SK-N-SH treated with all-trans-retinoic acid at 6 μM for 48 hours (cell line): Measurements from ENCODE around the gene IYD.

Source experiments
- ATAC-seq: fragments of 200-7000 bp; cut with Tn5 transposase; 3 replicates; pipeline ENCODE4 v1.9.1; 2020; ENCODE audit warnings: mild to moderate bottlenecking, moderate library complexity
- ARNTL ChIP-seq: fragments of 450-650 bp; formaldehyde crosslinking; IDR thresholded peaks from 2 replicates; pipeline ENCODE4 v1.5.0; 2020; ENCODE audit warnings: low read depth, mild to moderate bottlenecking, moderate library complexity, borderline replicate concordance
- BACH2 ChIP-seq: fragments of 250-450 bp; sonication (Bioruptor Pico); IDR thresholded peaks from 2 replicates; pipeline ENCODE4 v1.9.0; 2021; ENCODE audit warnings: mild to moderate bottlenecking, borderline replicate concordance
- CREB5 ChIP-seq: fragments of 250-450 bp; sonication (Bioruptor Pico); IDR thresholded peaks from 2 replicates; pipeline ENCODE4 v1.5.1; 2020; ENCODE audit warnings: low read depth, mild to moderate bottlenecking, moderate library complexity
- CSDC2 ChIP-seq: fragments of 250-450 bp; sonication (Bioruptor Pico); IDR thresholded peaks from 2 replicates; pipeline ENCODE4 v1.5.0; 2020; ENCODE audit warnings: mild to moderate bottlenecking, moderate library complexity
- ESRRG ChIP-seq: fragments of 250-450 bp; sonication (Bioruptor Pico); IDR thresholded peaks from 2 replicates; pipeline ENCODE4 v1.6.1; 2021; ENCODE audit warnings: mild to moderate bottlenecking
- GLIS3 ChIP-seq: fragments of 250-450 bp; sonication (Bioruptor Pico); IDR thresholded peaks from 2 replicates; pipeline ENCODE4 v1.5.0; 2020; ENCODE audit warnings: mild to moderate bottlenecking, moderate library complexity
- ISL1 ChIP-seq: fragments of 250-450 bp; sonication (Bioruptor Pico); IDR thresholded peaks from 2 replicates; pipeline ENCODE4 v2.1.2; 2022; ENCODE audit warnings: mild to moderate bottlenecking, moderate library complexity
- OSR1 ChIP-seq: fragments of 250-450 bp; sonication (Bioruptor Pico); IDR thresholded peaks from 2 replicates; pipeline ENCODE4 v1.8.0; 2022; ENCODE audit warnings: moderate library complexity, mild to moderate bottlenecking, inconsistent platforms
- PATZ1 ChIP-seq: fragments of 250-450 bp; sonication (Bioruptor Pico); IDR thresholded peaks from 2 replicates; pipeline ENCODE4 v1.8.0; 2020; ENCODE audit warnings: mild to moderate bottlenecking, moderate library complexity, borderline replicate concordance
- PPARA ChIP-seq: fragments of 250-450 bp; sonication (Bioruptor Pico); IDR thresholded peaks from 2 replicates; pipeline ENCODE4 v1.5.0; 2020; ENCODE audit warnings: mild to moderate bottlenecking, borderline replicate concordance
- RARB ChIP-seq: fragments of 250-450 bp; sonication (Bioruptor Pico); IDR thresholded peaks from 2 replicates; pipeline ENCODE4 v1.8.0; 2021; ENCODE audit warnings: mild to moderate bottlenecking, moderate library complexity
- SNAI2 ChIP-seq: fragments of 250-450 bp; sonication (Bioruptor Pico); IDR thresholded peaks from 2 replicates; pipeline ENCODE4 v1.5.0; 2020; ENCODE audit warnings: mild to moderate bottlenecking, moderate library complexity
- TCF4 ChIP-seq: fragments of 250-450 bp; sonication (Bioruptor Pico); IDR thresholded peaks from 2 replicates; pipeline ENCODE4 v1.8.0; 2021; ENCODE audit warnings: mild to moderate bottlenecking, moderate library complexity, borderline replicate concordance
- TOX ChIP-seq: fragments of 250-450 bp; sonication (Bioruptor Pico); IDR thresholded peaks from 2 replicates; pipeline ENCODE4 v1.8.0; 2021; ENCODE audit warnings: mild to moderate bottlenecking, moderate library complexity, borderline replicate concordance
- ZNF565 ChIP-seq: fragments of 450-650 bp; formaldehyde crosslinking; conservative IDR thresholded peaks from 2 replicates; pipeline ENCODE4 v1.5.0; 2020; ENCODE audit warnings: low read depth, mild to moderate bottlenecking, moderate library complexity
- ZNF70 ChIP-seq: fragments of 450-650 bp; formaldehyde crosslinking; IDR thresholded peaks from 2 replicates; pipeline ENCODE4 v1.5.0; 2020; ENCODE audit warnings: mild to moderate bottlenecking, moderate library complexity
- ZNF8 ChIP-seq: fragments of 450-650 bp; formaldehyde crosslinking; IDR thresholded peaks from 2 replicates; pipeline ENCODE4 v1.5.0; 2020; ENCODE audit warnings: mild to moderate bottlenecking, moderate library complexity
- TF ChIP-seq, protein P1 (sequence below): fragments of 250-450 bp; sonication (Bioruptor Pico); IDR thresholded peaks from 2 replicates; pipeline ENCODE4 v1.5.0; 2020; ENCODE audit warnings: mild to moderate bottlenecking, moderate library complexity
- TF ChIP-seq, protein P2 (sequence below): fragments of 250-450 bp; sonication (Bioruptor Pico); IDR thresholded peaks from 2 replicates; pipeline ENCODE4 v1.8.0; 2021; ENCODE audit warnings: low read depth, mild to moderate bottlenecking, moderate library complexity, borderline replicate concordance
- TF ChIP-seq, protein P3 (sequence below): fragments of 250-450 bp; sonication (Bioruptor Pico); IDR thresholded peaks from 2 replicates; pipeline ENCODE4 v1.5.1; 2021; ENCODE audit warnings: mild to moderate bottlenecking, moderate library complexity

The IYD gene

GRCh38 chr6:150413198-150413597, 44.4 kb downstream of the IYD start:
- ATAC-seq: no peak
- TF ChIP-seq, protein P1, sequence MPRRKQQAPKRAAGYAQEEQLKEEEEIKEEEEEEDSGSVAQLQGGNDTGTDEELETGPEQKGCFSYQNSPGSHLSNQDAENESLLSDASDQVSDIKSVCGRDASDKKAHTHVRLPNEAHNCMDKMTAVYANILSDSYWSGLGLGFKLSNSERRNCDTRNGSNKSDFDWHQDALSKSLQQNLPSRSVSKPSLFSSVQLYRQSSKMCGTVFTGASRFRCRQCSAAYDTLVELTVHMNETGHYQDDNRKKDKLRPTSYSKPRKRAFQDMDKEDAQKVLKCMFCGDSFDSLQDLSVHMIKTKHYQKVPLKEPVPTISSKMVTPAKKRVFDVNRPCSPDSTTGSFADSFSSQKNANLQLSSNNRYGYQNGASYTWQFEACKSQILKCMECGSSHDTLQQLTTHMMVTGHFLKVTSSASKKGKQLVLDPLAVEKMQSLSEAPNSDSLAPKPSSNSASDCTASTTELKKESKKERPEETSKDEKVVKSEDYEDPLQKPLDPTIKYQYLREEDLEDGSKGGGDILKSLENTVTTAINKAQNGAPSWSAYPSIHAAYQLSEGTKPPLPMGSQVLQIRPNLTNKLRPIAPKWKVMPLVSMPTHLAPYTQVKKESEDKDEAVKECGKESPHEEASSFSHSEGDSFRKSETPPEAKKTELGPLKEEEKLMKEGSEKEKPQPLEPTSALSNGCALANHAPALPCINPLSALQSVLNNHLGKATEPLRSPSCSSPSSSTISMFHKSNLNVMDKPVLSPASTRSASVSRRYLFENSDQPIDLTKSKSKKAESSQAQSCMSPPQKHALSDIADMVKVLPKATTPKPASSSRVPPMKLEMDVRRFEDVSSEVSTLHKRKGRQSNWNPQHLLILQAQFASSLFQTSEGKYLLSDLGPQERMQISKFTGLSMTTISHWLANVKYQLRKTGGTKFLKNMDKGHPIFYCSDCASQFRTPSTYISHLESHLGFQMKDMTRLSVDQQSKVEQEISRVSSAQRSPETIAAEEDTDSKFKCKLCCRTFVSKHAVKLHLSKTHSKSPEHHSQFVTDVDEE (CRISPR knock-in tag): no peak
- TF ChIP-seq ZNF565 (CRISPR knock-in tag): no peak
- TF ChIP-seq ISL1 (CRISPR knock-in tag): no peak

DNA sequence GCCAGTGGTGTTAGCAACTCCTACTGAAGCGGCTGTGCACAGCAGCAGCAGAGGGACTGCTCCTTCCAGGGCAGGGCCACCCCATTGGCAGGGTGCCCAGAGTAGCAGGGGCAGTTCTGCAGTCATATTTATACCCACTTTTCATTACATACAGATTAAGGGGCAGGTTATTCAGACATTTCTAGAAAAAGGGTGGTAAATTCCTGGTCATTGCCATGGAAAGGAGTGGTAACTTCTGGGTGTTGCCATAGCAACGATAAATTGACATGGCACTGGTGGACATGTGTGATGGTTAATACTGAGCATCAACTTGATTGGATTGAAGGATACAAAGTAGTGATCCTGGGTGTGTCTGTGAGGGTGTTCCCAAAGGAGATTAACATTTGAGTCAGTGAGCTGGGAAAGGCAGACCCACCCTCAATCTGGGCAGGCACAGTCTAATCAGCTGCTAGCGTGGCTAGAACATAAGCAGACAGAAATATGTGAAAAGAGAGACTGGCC, 45.0 kb downstream of the IYD start:
- TF ChIP-seq ESRRG (CRISPR knock-in tag) (no peak), PPARA (CRISPR knock-in tag) (no peak), GLIS3 (CRISPR knock-in tag) (no peak), ZNF70 (CRISPR knock-in tag) (no peak), TOX (no peak), SNAI2 (CRISPR knock-in tag) (no peak), ZNF565 (CRISPR knock-in tag) (no peak), PATZ1 (CRISPR knock-in tag) (no peak), TCF4 (CRISPR knock-in tag) (no peak), ZNF8 (CRISPR knock-in tag) (no peak), CREB5 (CRISPR knock-in tag) (no peak), ISL1 (CRISPR knock-in tag) (no peak), RARB (CRISPR knock-in tag) (no peak), OSR1 (CRISPR knock-in tag) (no peak), BACH2 (CRISPR knock-in tag) (no peak)
- TF ChIP-seq, protein P2, sequence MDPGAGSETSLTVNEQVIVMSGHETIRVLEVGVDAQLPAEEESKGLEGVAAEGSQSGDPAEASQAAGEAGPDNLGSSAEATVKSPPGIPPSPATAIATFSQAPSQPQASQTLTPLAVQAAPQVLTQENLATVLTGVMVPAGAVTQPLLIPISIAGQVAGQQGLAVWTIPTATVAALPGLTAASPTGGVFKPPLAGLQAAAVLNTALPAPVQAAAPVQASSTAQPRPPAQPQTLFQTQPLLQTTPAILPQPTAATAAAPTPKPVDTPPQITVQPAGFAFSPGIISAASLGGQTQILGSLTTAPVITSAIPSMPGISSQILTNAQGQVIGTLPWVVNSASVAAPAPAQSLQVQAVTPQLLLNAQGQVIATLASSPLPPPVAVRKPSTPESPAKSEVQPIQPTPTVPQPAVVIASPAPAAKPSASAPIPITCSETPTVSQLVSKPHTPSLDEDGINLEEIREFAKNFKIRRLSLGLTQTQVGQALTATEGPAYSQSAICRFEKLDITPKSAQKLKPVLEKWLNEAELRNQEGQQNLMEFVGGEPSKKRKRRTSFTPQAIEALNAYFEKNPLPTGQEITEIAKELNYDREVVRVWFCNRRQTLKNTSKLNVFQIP (CRISPR knock-in tag): no peak
- TF ChIP-seq, protein P1 (CRISPR knock-in tag): no peak
- no peak for ATAC-seq

DNA sequence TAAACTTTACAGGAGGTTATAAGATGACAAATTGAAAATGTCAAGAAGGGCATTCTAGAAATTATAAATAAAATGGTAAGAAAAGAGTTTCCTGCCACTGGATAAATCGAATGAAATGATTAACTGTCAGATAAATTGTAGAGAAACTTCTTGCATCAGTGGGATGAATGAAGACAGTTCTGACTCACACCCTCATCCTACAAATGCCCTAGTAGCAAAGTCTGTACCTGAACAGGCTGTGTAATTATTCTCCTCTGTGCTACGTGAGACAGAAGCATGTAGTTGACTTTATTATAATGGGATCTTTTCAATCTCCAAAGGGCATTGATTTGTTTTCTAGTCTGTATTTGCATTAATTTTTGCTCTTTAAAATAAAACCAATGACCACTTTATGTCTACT, 47.3 kb downstream of the IYD start:
- ATAC-seq: no peak
- TF ChIP-seq RARB (CRISPR knock-in tag): no peak
- TF ChIP-seq, protein P3, sequence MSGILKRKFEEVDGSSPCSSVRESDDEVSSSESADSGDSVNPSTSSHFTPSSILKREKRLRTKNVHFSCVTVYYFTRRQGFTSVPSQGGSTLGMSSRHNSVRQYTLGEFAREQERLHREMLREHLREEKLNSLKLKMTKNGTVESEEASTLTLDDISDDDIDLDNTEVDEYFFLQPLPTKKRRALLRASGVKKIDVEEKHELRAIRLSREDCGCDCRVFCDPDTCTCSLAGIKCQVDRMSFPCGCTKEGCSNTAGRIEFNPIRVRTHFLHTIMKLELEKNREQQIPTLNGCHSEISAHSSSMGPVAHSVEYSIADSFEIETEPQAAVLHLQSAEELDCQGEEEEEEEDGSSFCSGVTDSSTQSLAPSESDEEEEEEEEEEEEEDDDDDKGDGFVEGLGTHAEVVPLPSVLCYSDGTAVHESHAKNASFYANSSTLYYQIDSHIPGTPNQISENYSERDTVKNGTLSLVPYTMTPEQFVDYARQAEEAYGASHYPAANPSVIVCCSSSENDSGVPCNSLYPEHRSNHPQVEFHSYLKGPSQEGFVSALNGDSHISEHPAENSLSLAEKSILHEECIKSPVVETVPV: no peak
- TF ChIP-seq OSR1 (CRISPR knock-in tag): no peak
- TF ChIP-seq PPARA (CRISPR knock-in tag): no peak
- no peak for TF ChIP-seq ARNTL (CRISPR knock-in tag)
- no peak for TF ChIP-seq ISL1 (CRISPR knock-in tag)
- no peak for TF ChIP-seq TCF4 (CRISPR knock-in tag)
- no peak for TF ChIP-seq CSDC2 (CRISPR knock-in tag)
- no peak for TF ChIP-seq ZNF8 (CRISPR knock-in tag)
- TF ChIP-seq, protein P2 (CRISPR knock-in tag): no peak
